T-helper 2 cell treated with Interferon-gamma antibody and Interleukin-4, amounts not matched to agents 100 ng/mL and 5 ng/mL, for 36 hours (primary cell): Measurements from ENCODE around the gene SDCCAG8. TPM values are rescaled to one million over a fixed set of nuclear protein-coding genes. Genes with fewer than 3 reads are reported as not detected.
"Not testable (repeated sequence)": the region's sequence is repeated elsewhere in the genome, so short reads cannot be mapped to it uniquely, and the experiment has no call there.

Experiments
- intact Hi-C: fragments of 100-400 bp; cut with micrococcal nuclease; formaldehyde crosslinking; loops from one replicate; pipeline ENCODE4 v1.15.1; 2023
- total RNA-seq: library from RNA; stranded (reverse); gene quantifications from 2 replicates; pipeline ENCODE4 v1.2.3, GENCODE V29; 2022

SDCCAG8 gene
- total RNA-seq, result 23.4 and 23.7 TPM in 2 replicates

- intact Hi-C loops, result loop anchor here (1.0 to 10.0 kb wide), 9 partner anchors 77 to 1611 kb away; partner anchors contain the start of genes AKT3, CHML, COX20 and EXO1
These were observed at the start of gene SDCCAG8 for GRCh38 chr1:243255791-243256512. Gene SDCCAG8, plus strand, starts transcription at chr1:243256041. Its CDS starts 133 bp downstream, at chr1:243256174.

- intact Hi-C loops, result not testable (repeated sequence)
These were observed 43.9 kb upstream of the SDCCAG8 start for GRCh38 chr1:243211984-243212383.

- intact Hi-C loops, result no loop called here
These were observed 42.6 kb upstream of the SDCCAG8 start for GRCh38 chr1:243213045-243213787.

- intact Hi-C loops, result not testable (repeated sequence)
These were observed 40.5 kb upstream of the SDCCAG8 start for GRCh38 chr1:243215276-243215875.

- intact Hi-C loops, result no loop called here
These were observed 39.1 kb upstream of the SDCCAG8 start for GRCh38 chr1:243216741-243217140.

- intact Hi-C loops, result no loop called here
These were observed 38.5 kb upstream of the SDCCAG8 start for GRCh38 chr1:243217349-243217748.

GRCh38 chr1:243218059-243218458 lies 37.8 kb upstream of the SDCCAG8 start:
- intact Hi-C loops, result no loop called here

GRCh38 chr1:243227622-243228021 lies 28.2 kb upstream of the SDCCAG8 start:
- intact Hi-C loops, result no loop called here

- intact Hi-C loops, result no loop called here
These were observed 26.3 kb upstream of the SDCCAG8 start for GRCh38 chr1:243229526-243229925.

- intact Hi-C loops, result loop anchor here (2.0 kb wide), 1 partner anchor 22 kb away; no protein-coding TSS in a partner anchor
These were observed 24.9 kb upstream of the SDCCAG8 start for GRCh38 chr1:243230914-243231313.

- intact Hi-C loops, result no loop called here
These were observed 21.9 kb upstream of the SDCCAG8 start for GRCh38 chr1:243233908-243234307.

- intact Hi-C loops, result no loop called here
These were observed 20.7 kb upstream of the SDCCAG8 start for GRCh38 chr1:243234978-243235647.

- intact Hi-C loops, result no loop called here
These were observed 19.1 kb upstream of the SDCCAG8 start for GRCh38 chr1:243236604-243237252.

GRCh38 chr1:243244432-243244841 lies 11.4 kb upstream of the SDCCAG8 start:
- intact Hi-C loops, result no loop called here

- intact Hi-C loops, result no loop called here
These were observed 8.9 kb upstream of the SDCCAG8 start for GRCh38 chr1:243246916-243247315.

- intact Hi-C loops, result no loop called here
These were observed 7.9 kb upstream of the SDCCAG8 start for GRCh38 chr1:243247901-243248300.

- intact Hi-C loops, result no loop called here
These were observed 6.6 kb upstream of the SDCCAG8 start for GRCh38 chr1:243249214-243249613.

GRCh38 chr1:243250102-243250501 lies 5.7 kb upstream of the SDCCAG8 start:
- intact Hi-C loops, result loop anchor here (10.0 kb wide), 2 partner anchors 165 to 1605 kb away; partner anchors contain the start of genes CHML and OPN3

- intact Hi-C loops, result loop anchor here (10.0 kb wide), 2 partner anchors 163 to 1607 kb away; partner anchors contain the start of genes CHML and OPN3
These were observed 4.3 kb upstream of the SDCCAG8 start for GRCh38 chr1:243251539-243251938.

GRCh38 chr1:243253211-243253925 lies 2.5 kb upstream of the SDCCAG8 start:
- intact Hi-C loops, result loop anchor here (2.0 to 10.0 kb wide), 3 partner anchors 23 to 1609 kb away; partner anchors contain the start of genes CHML and OPN3
